Neural cell (in vitro differentiated cells): ENCODE data around the gene PROZ. TPM values are rescaled to one million over a fixed set of nuclear protein-coding genes. Genes with fewer than 3 reads are reported as not detected.

Experiments used
- H2AFZ ChIP-seq: fragments of 200-600, 300-800 bp; sonication (generic), shearing (Covaris generic); 2 replicates; pipeline ENCODE4 v1.6.0; 2014; ENCODE audit warnings: low read depth, mild to moderate bottlenecking, antibody characterized with exemption, low read length, moderate library complexity
- H3F3A ChIP-seq: fragments of 200-600 bp; shearing (Covaris generic); 2 replicates; pipeline ENCODE4 v1.6.1; 2016; ENCODE audit warnings: mild to moderate bottlenecking, moderate library complexity, mixed read lengths, antibody characterized with exemption, low read length; ENCODE audit not compliant: insufficient read depth, poor library complexity, severe bottlenecking
- H3K27ac ChIP-seq: fragments of 200-600, 300-800 bp; sonication (generic), shearing (Covaris generic); 2 replicates; pipeline ENCODE4 v1.5.1; 2014; ENCODE audit warnings: mild to moderate bottlenecking, low read length, moderate library complexity
- H3K27me3 ChIP-seq: fragments of 300-800, 200-600 bp; sonication (generic), shearing (Covaris generic); 2 replicates; pipeline ENCODE4 v1.6.0; 2014; ENCODE audit warnings: mild to moderate bottlenecking, low read depth, low read length, moderate library complexity; ENCODE audit not compliant: insufficient read depth
- H3K36me3 ChIP-seq: fragments of 300-800, 200-600 bp; sonication (generic), shearing (Covaris generic); 2 replicates; pipeline ENCODE4 v1.5.1; 2014; ENCODE audit warnings: mild to moderate bottlenecking, antibody characterized with exemption, low read length, moderate library complexity; ENCODE audit not compliant: insufficient read depth
- H3K4me2 ChIP-seq: fragments of 300-800, 200-600 bp; sonication (generic), shearing (Covaris generic); 2 replicates; pipeline ENCODE4 v1.6.0; 2014; ENCODE audit warnings: mild to moderate bottlenecking, low read length
- H3K4me3 ChIP-seq: fragments of 300-800, 200-600 bp; sonication (generic), shearing (Covaris generic); 2 replicates; pipeline ENCODE4 v1.5.1; 2014; ENCODE audit warnings: mild to moderate bottlenecking, low read length, moderate library complexity
- H3K79me2 ChIP-seq: fragments of 200-600 bp; shearing (Covaris generic); replicated peaks from 2 replicates; pipeline ENCODE4 v1.6.0; 2014; ENCODE audit warnings: mild to moderate bottlenecking, low read length, moderate library complexity; ENCODE audit not compliant: insufficient read depth
- H3K9ac ChIP-seq: fragments of 300-800, 200-600 bp; sonication (generic), shearing (Covaris generic); 2 replicates; pipeline ENCODE4 v1.6.1; 2016; ENCODE audit warnings: mild to moderate bottlenecking, low read length, mixed read lengths
- H3K9me2 ChIP-seq: fragments of 200-600 bp; shearing (Covaris generic); 2 replicates; pipeline ENCODE4 v1.6.1; 2016; ENCODE audit warnings: mild to moderate bottlenecking, low read length, mixed read lengths; ENCODE audit not compliant: insufficient read depth
- H3K9me3 ChIP-seq: fragments of 200-600, 300-800 bp; sonication (generic), shearing (Covaris generic); 2 replicates; pipeline ENCODE4 v1.6.1; 2016; ENCODE audit warnings: mild to moderate bottlenecking, mixed run types, low read length, moderate library complexity, mixed read lengths
- H4K20me1 ChIP-seq: fragments of 200-600 bp; shearing (Covaris generic); 2 replicates; pipeline ENCODE4 v1.6.1; 2016; ENCODE audit warnings: mild to moderate bottlenecking, mixed run types; ENCODE audit not compliant: insufficient read depth
- CTCF ChIP-seq: fragments of 450-650 bp; IDR thresholded peaks from 2 replicates; pipeline ENCODE4 v1.5.1; 2014; ENCODE audit warnings: antibody characterized with exemption, mild to moderate bottlenecking, moderate library complexity; ENCODE audit not compliant: poor library complexity, severe bottlenecking
- EP300 ChIP-seq: fragments of 450-650 bp; conservative IDR thresholded peaks from 2 replicates; pipeline ENCODE4 v1.6.1; 2014; ENCODE audit warnings: antibody characterized with exemption, mild to moderate bottlenecking, moderate library complexity; ENCODE audit not compliant: poor library complexity, severe bottlenecking
- EZH2 ChIP-seq: fragments of 200-600, 300-800 bp; shearing (Covaris generic), sonication (generic); IDR thresholded peaks from 2 replicates; pipeline ENCODE4 v1.6.1; 2014; ENCODE audit warnings: antibody characterized with exemption, low read length, borderline replicate concordance, mild to moderate bottlenecking; ENCODE audit not compliant: insufficient read depth, poor library complexity, severe bottlenecking
- MXI1 ChIP-seq: fragments of 450-650 bp; conservative IDR thresholded peaks from 2 replicates; pipeline ENCODE4 v1.6.1; 2014; ENCODE audit warnings: antibody characterized with exemption, mild to moderate bottlenecking; ENCODE audit not compliant: poor library complexity, severe bottlenecking
- POLR2AphosphoS5 ChIP-seq: IDR thresholded peaks from 2 replicates; pipeline ENCODE4 v1.6.1; 2012
- RAD21 ChIP-seq: fragments of 450-650 bp; conservative IDR thresholded peaks from 2 replicates; pipeline ENCODE4 v1.6.1; 2014; ENCODE audit warnings: antibody characterized with exemption, mild to moderate bottlenecking, moderate library complexity
- REST ChIP-seq: IDR thresholded peaks from 2 replicates; pipeline ENCODE4 v1.6.1; 2012; ENCODE audit warnings: borderline replicate concordance
- SMC3 ChIP-seq: fragments of 450-650 bp; conservative IDR thresholded peaks from 2 replicates; pipeline ENCODE4 v1.6.1; 2014; ENCODE audit warnings: antibody characterized with exemption, mild to moderate bottlenecking, moderate library complexity; ENCODE audit not compliant: poor library complexity
- TAF1 ChIP-seq: IDR thresholded peaks from 2 replicates; pipeline ENCODE4 v1.6.1; 2012; ENCODE audit warnings: low read depth
- polyA plus RNA-seq: library from polyadenylated mRNA; depleted of rRNA; stranded (reverse); fragments of >200 nt; gene quantifications from 2 replicates; pipeline ENCODE4 v1.2.3, GENCODE V29; 2014

Gene PROZ
- polyA plus RNA-seq, 1 donor from 2014 or later, result not detected

- H3K9ac ChIP-seq, result no peak overlapping the region
- H3K4me3 ChIP-seq, result no peak overlapping the region
- H4K20me1 ChIP-seq, result no peaks in the 10 kb centered on the region
- H3K9me3 ChIP-seq, result no peaks in the 10 kb centered on the region
- no peak overlapping the region for H2AFZ ChIP-seq
- TF ChIP-seq CTCF, result no peak
- H3K27ac ChIP-seq, result no peak overlapping the region
- H3K27me3 ChIP-seq, result no peaks in the 10 kb centered on the region
- H3K9me2 ChIP-seq, result no peaks in the 10 kb centered on the region
- H3F3A ChIP-seq, result no peaks in the 10 kb centered on the region
- no peaks in the 10 kb centered on the region for H3K79me2 ChIP-seq
- no peaks in the 10 kb centered on the region for H3K36me3 ChIP-seq
- no peak overlapping the region for H3K4me2 ChIP-seq
Observed at GRCh38 chr13:113140677-113141600, 17.5 kb upstream of the PROZ start.

- H3K9me2 ChIP-seq, result no peaks in the 10 kb centered on the region
- H3K27me3 ChIP-seq, result no peaks in the 10 kb centered on the region
- H3K4me3 ChIP-seq, result no peak overlapping the region
- H3K36me3 ChIP-seq, result no peaks in the 10 kb centered on the region
- no peak overlapping the region for H2AFZ ChIP-seq
- TF ChIP-seq POLR2AphosphoS5 (no peak), MXI1 (no peak), RAD21 (no peak), REST (no peak), TAF1 (no peak), CTCF (no peak), EZH2 (no peak), SMC3 (no peak), EP300 (no peak)
- no peak overlapping the region for H3K27ac ChIP-seq
- H3K9me3 ChIP-seq, result no peaks in the 10 kb centered on the region
- H3K4me2 ChIP-seq, result no peak overlapping the region
- H3K79me2 ChIP-seq, result no peaks in the 10 kb centered on the region
- H3F3A ChIP-seq, result no peaks in the 10 kb centered on the region
- H4K20me1 ChIP-seq, result no peaks in the 10 kb centered on the region
- no peak overlapping the region for H3K9ac ChIP-seq
Observed at GRCh38 chr13:113141601-113141970, 16.9 kb upstream of the PROZ start.
